Neural crest cell (in vitro differentiated cells): ENCODE results near the gene TBC1D13. TPM values are rescaled to one million over a fixed set of nuclear protein-coding genes. Genes with fewer than 3 reads are reported as not detected.

ENCODE experiments used
- DNase-seq: peaks from one replicate; pipeline ENCODE4 v3.0.0; 2021; ENCODE audit warnings: low read depth, mixed read lengths, low spot score
- H3K27ac Mint-ChIP-seq: one replicate; pipeline ENCODE4 v1.8.0; 2021; ENCODE audit warnings: mild to moderate bottlenecking, mixed read lengths; ENCODE audit not compliant: unreplicated experiment
- H3K27me3 Mint-ChIP-seq: 2 replicates; pipeline ENCODE4 v1.8.0; 2021; ENCODE audit warnings: low read depth, mild to moderate bottlenecking, mixed read lengths
- H3K36me3 Mint-ChIP-seq: 2 replicates; pipeline ENCODE4 v1.8.0; 2021; ENCODE audit warnings: low read depth, mild to moderate bottlenecking, mixed read lengths
- H3K4me1 Mint-ChIP-seq: 2 replicates; pipeline ENCODE4 v1.8.0; 2021; ENCODE audit warnings: mixed read lengths
- H3K4me3 Mint-ChIP-seq: one replicate; pipeline ENCODE4 v1.8.0; 2021; ENCODE audit warnings: mild to moderate bottlenecking, mixed read lengths
- H3K9me3 Mint-ChIP-seq: 2 replicates; pipeline ENCODE4 v1.8.0; 2021; ENCODE audit warnings: mixed read lengths
- total RNA-seq: library from RNA; stranded (reverse); gene quantifications from 2 replicates; pipeline ENCODE4 v1.2.1, GENCODE V29; 2021
- TF ChIP-seq, protein P1 (sequence below): fragments of 200-600 bp; sonication (generic); conservative IDR thresholded peaks from 2 replicates; pipeline ENCODE4 v1.5.0; 2021; ENCODE audit warnings: antibody characterized with exemption, mild to moderate bottlenecking

TBC1D13 gene
- total RNA-seq, 1 donor from 2014 or later: 32.3 TPM

DNA sequence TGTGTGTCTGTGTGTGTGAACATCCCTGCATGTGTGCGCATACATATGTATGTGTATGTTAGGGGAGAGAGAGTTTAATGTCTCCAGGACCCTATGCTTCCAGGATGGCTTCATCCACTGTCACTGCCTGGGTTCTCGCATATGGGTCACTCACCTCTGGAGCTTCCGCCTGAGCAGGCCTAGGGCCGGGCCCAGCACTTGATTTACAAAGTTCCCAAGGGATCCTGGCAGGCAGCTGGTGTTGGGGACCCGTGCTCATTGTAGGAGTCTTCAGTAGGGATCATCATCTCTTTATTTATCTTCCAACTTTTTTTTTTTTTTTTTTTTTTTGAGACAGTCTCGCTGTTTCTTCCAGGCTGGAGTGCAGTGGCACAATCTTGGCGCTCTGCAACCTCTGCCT, 13.0 kb downstream of the TBC1D13 start:
- no peak for DNase-seq
- Mint-ChIP-seq H3K36me3 (peaks cover 7% of the 10 kb centered on the region), H3K27ac (no peak overlapping the region), H3K4me3 (no peak overlapping the region), H3K9me3 (no peaks in the 10 kb centered on the region), H3K4me1 (no peaks in the 10 kb centered on the region), H3K27me3 (no peaks in the 10 kb centered on the region)
- TF ChIP-seq, protein P1, sequence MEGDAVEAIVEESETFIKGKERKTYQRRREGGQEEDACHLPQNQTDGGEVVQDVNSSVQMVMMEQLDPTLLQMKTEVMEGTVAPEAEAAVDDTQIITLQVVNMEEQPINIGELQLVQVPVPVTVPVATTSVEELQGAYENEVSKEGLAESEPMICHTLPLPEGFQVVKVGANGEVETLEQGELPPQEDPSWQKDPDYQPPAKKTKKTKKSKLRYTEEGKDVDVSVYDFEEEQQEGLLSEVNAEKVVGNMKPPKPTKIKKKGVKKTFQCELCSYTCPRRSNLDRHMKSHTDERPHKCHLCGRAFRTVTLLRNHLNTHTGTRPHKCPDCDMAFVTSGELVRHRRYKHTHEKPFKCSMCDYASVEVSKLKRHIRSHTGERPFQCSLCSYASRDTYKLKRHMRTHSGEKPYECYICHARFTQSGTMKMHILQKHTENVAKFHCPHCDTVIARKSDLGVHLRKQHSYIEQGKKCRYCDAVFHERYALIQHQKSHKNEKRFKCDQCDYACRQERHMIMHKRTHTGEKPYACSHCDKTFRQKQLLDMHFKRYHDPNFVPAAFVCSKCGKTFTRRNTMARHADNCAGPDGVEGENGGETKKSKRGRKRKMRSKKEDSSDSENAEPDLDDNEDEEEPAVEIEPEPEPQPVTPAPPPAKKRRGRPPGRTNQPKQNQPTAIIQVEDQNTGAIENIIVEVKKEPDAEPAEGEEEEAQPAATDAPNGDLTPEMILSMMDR: no peak

DNA sequence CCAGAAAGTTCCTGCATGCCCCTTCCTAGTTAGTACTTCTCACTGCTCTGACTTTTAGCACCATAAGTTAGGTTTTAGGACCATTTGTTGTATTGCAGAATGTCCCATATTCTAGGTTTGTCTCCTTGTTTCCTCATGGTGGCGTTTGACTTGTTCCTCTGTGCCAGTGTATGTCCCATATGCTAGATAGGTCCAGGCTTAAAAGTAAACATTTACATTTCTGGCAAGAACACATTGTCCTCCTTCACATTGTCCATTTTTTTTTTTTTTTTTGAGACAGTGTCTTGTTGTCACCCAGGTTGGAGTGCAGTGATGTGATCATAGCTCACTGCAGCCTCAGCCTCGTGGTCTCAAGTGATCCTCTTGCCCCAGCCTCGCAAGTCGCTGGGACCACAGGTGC, 15.4 kb downstream of the TBC1D13 start:
- Mint-ChIP-seq H3K27ac (no peak overlapping the region), H3K27me3 (no peaks in the 10 kb centered on the region), H3K36me3 (peaks cover 7% of the 10 kb centered on the region), H3K9me3 (no peaks in the 10 kb centered on the region), H3K4me1 (no peaks in the 10 kb centered on the region), H3K4me3 (no peak overlapping the region)
- DNase-seq: no peak
- TF ChIP-seq, protein P1: no peak

DNA sequence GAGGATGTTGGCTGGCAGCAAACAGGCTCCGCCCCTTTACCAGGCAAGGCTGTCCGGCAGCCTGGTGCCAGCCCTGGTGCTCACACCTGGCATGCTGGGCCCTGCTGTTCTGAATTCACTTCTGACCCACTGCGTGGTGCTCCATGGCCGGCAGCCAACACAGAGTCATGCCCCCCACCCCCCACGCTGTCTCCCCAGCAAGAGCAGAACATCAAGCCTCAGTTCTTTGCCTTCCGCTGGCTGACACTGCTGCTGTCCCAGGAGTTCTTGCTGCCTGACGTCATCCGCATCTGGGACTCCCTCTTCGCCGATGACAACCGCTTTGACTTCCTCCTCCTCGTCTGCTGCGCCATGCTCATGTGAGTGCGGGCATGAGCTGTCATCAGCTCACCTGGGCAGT, 18.6 kb downstream of the TBC1D13 start:
- Mint-ChIP-seq H3K4me1 (no peaks in the 10 kb centered on the region), H3K9me3 (no peaks in the 10 kb centered on the region), H3K27me3 (no peaks in the 10 kb centered on the region), H3K4me3 (no peak overlapping the region), H3K27ac (no peak overlapping the region), H3K36me3 (peaks cover 7% of the 10 kb centered on the region)
- TF ChIP-seq, protein P1: no peak
- DNase-seq: no peak

DNA sequence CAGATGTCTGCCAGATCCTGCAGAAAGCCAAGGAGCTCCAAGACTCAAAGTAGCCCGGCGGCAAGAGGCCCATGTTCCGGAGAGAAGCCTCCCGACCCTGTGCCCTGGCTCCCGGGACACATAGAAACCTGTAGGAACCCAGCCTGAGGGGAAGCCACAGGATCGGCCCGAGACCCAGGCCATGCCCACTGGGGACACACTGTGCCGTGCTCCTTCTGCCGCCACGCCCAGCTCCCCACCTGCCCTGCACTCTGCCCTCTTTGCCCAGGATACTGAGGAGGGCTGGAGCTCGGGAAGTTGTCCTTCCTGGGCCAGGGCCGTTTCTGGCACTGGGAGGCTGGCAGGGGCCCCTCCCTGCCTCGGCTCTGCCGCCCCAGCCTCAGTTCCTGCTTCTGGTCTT, 20.8 kb downstream of the TBC1D13 start:
- no peak overlapping the region for H3K4me3 Mint-ChIP-seq
- DNase-seq: no peak
- H3K27me3 Mint-ChIP-seq: no peaks in the 10 kb centered on the region
- no peak overlapping the region for H3K27ac Mint-ChIP-seq
- no peaks in the 10 kb centered on the region for H3K36me3 Mint-ChIP-seq
- TF ChIP-seq, protein P1: no peak
- H3K4me1 Mint-ChIP-seq: no peaks in the 10 kb centered on the region
- H3K9me3 Mint-ChIP-seq: no peaks in the 10 kb centered on the region

DNA sequence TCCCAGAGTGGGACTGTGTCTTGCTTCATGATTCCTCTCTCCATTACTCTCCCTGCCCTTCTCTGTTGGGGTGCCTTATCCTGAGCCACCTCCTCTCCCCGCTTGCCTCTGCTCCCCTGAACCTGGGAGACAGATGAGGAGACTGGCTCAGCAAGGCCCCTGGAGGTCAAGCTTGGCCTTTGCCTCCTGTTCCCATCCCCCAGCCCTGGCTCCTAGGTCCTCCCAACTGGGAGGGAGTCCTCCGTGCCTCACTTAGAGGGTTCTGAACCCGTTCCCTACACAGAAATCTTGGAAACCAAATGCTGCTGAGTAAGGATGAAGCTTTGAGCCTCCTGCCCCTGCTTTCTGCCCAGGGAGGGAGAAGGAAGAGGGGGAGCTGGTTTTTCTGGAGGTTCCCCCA, 21.5 kb downstream of the TBC1D13 start:
- Mint-ChIP-seq H3K4me1 (no peaks in the 10 kb centered on the region), H3K9me3 (no peaks in the 10 kb centered on the region), H3K36me3 (no peaks in the 10 kb centered on the region), H3K27me3 (no peaks in the 10 kb centered on the region), H3K27ac (peak overlapping the region; percentile 62), H3K4me3 (no peak overlapping the region)
- DNase-seq: no peak
- TF ChIP-seq, protein P1: no peak
